ENCODE measurements around the gene MOGAT3.

DNA sequence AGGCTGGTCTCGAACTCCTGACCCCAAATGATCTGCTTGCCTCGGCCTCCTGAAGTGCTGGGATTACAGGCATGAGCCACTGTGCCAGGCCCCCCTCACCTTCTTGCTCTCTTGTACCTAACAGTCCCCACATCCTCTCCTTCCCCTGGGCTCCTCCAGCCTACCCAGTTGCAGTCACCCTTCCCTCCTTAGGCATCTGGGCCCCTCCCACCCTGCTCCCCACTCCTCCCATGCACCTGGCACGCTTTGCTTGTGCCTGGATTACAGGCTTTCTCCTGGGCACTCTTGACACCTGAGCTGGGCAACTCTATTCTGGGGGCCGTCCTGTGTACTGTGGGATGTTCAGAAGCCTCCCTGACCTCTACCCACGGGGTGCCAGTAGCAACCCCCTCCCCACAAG lies 33.8 kb upstream of the MOGAT3 start:
- TF ChIP-seq, protein P1, sequence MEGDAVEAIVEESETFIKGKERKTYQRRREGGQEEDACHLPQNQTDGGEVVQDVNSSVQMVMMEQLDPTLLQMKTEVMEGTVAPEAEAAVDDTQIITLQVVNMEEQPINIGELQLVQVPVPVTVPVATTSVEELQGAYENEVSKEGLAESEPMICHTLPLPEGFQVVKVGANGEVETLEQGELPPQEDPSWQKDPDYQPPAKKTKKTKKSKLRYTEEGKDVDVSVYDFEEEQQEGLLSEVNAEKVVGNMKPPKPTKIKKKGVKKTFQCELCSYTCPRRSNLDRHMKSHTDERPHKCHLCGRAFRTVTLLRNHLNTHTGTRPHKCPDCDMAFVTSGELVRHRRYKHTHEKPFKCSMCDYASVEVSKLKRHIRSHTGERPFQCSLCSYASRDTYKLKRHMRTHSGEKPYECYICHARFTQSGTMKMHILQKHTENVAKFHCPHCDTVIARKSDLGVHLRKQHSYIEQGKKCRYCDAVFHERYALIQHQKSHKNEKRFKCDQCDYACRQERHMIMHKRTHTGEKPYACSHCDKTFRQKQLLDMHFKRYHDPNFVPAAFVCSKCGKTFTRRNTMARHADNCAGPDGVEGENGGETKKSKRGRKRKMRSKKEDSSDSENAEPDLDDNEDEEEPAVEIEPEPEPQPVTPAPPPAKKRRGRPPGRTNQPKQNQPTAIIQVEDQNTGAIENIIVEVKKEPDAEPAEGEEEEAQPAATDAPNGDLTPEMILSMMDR (optimal IDR thresholded peaks at IDR 0.05 in 1 of 3, IDR thresholded peaks at IDR 0.05 in 1 of 3, conservative IDR thresholded peaks at IDR 0.05 in 1 of 3; ENCODE audit: extremely low read depth in 1 of 3, insufficient read depth in 2 of 3, low read length in 3 of 3), result no peak
- TF ChIP-seq EZH2 (IDR thresholded peaks at IDR 0.05; ENCODE audit: low read length), result no peak

Data from keratinocyte (primary cell).